ENCODE results near the gene DAP. TPM values are rescaled to one million over a fixed set of nuclear protein-coding genes. Genes with fewer than 3 reads are reported as not detected.

The DAP gene
- total and polyA plus RNA-seq, 10 of the 15 experiments (the other 5 are each of a cell fraction or from before 2014, with no cell fraction given), result 12.9 to 130 (median 49.9) TPM

DNA sequence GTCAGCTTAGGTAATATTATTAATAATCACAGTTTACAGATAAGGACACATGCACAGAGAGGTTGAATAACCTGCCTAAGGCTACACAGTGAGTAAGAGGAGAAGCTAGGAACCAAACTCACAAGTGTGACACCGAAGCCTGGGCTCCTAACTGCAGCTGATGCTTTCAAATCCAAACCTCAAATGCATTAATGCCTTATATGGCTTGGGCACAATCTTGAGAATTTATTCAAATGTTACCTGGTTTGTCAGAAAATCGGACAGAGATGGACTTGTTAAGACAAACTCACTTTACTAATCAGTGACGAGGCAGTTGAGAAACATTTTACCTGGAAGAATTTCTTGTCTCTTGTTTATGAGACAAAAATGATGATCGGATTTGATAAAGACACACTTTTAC is 54.7 kb downstream of the DAP start (continued):
- TF ChIP-seq TAF1 (IDR thresholded peaks at IDR 0.05; ENCODE audit: borderline replicate concordance, low read depth, low read length), result no peak
- TF ChIP-seq EZH2 (IDR thresholded peaks at IDR 0.05; ENCODE audit: borderline replicate concordance, control insufficient read depth, low read depth, low read length), result no peak
- TF ChIP-seq SUPT20H (IDR thresholded peaks at IDR 0.05; ENCODE audit: borderline replicate concordance, control insufficient read depth, low read depth, low read length), result no peak
- TF ChIP-seq RAD51 (IDR thresholded peaks at IDR 0.05), result no peak

DNA sequence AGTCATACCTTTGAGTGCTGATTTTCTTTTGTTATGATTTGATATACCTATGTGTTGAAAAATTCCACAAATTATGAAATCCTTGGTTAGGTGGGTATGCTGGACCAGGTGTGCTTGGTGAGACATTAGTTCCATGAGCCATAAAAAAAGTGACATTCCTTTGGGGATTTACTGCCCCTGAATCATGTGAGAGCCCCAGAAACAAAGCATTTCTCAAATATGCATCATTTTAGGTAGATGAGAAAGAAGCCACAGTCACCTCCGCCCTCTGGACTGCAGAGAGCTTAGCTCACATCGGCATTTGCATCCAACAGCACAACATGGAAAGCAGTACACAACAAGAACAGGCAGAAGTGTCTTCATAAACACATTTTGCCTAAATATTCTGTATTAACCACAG is 55.3 kb downstream of the DAP start:
- ATAC-seq (no peak), FAIRE-seq (no peak), DNase-seq (ENCODE audit: low read depth, low spot score) (no peak)
- Histone ChIP-seq H3K36me3 (ENCODE audit: control insufficient read depth in 2 of 2, insufficient read depth in 2 of 2, low read length in 1 of 2) (peaks cover 12% of the 10 kb centered on the region in 2 experiments), H2AFZ (ENCODE audit: control insufficient read depth, low read depth, low read length) (no peak overlapping the region), H3K9ac (ENCODE audit: control insufficient read depth, insufficient read depth, low read length) (no peak overlapping the region), H4K20me1 (ENCODE audit: control insufficient read depth, insufficient read depth) (no peaks in the 10 kb centered on the region; the same call in 1 of the 2 replicates), H3K27ac (ENCODE audit: control insufficient read depth, insufficient read depth) (no peak overlapping the region), H3K9me3 (replicated peaks; ENCODE audit: control insufficient read depth, insufficient read depth, low read length) (no peaks in the 10 kb centered on the region), H3K27me3 (replicated peaks in 1 of 2; ENCODE audit: control insufficient read depth in 2 of 2, insufficient read depth in 2 of 2, low read length in 1 of 2) (no peaks in the 10 kb centered on the region), H3K4me1 (ENCODE audit: control insufficient read depth, insufficient read depth, low read length) (peaks cover 21% of the 10 kb centered on the region), H3K79me2 (ENCODE audit: control insufficient read depth, insufficient read depth, low read length) (peaks cover 6% of the 10 kb centered on the region), H3K4me2 (ENCODE audit: control insufficient read depth, insufficient read depth) (no peak overlapping the region), H3K4me3 (no peak overlapping the region)
- ChIA-PET SMC1A (ENCODE audit: uncharacterized antibody, unreplicated experiment) (interaction anchor here (0.5 to 1.0 kb wide), 5 partner anchors 20 to 1538 kb away, joined by 3 to 4 read pairs (median 3); no protein-coding TSS in a partner anchor), CTCF (interaction anchor here (0.9 to 1.0 kb wide), 2 partner anchors 17 to 78 kb away, joined by 3 to 4 read pairs; no protein-coding TSS in a partner anchor), RAD21 (ENCODE audit: unreplicated experiment) (interaction anchor here (0.8 kb wide), 1 partner anchor 8 kb away, joined by 3 read pairs; no protein-coding TSS in a partner anchor), POLR2A (interaction anchor here (0.6 to 1.2 kb wide), 3 partner anchors 51 to 263 kb away, joined by 3 read pairs; no protein-coding TSS in a partner anchor)
- no TSS peak for BruUV-seq (replicated peaks)
- WGBS (ENCODE audit: insufficient coverage, insufficient replicate concordance, low lambda C conversion rate, missing lambda C conversion rate), result 100% methylated on average over 2 of the region's 2 CpGs
- in situ Hi-C loops (cut with MboI) (no loop called here), intact Hi-C loops (cut with micrococcal nuclease; ENCODE audit: unreplicated experiment) (no loop called here)
- no peak for TF ChIP-seq MYB (IDR thresholded peaks at IDR 0.05; ENCODE audit: borderline replicate concordance, low read depth, low read length)
- no peak for TF ChIP-seq TCF7 (IDR thresholded peaks at IDR 0.05; ENCODE audit: borderline replicate concordance)
- TF ChIP-seq, protein P1, sequence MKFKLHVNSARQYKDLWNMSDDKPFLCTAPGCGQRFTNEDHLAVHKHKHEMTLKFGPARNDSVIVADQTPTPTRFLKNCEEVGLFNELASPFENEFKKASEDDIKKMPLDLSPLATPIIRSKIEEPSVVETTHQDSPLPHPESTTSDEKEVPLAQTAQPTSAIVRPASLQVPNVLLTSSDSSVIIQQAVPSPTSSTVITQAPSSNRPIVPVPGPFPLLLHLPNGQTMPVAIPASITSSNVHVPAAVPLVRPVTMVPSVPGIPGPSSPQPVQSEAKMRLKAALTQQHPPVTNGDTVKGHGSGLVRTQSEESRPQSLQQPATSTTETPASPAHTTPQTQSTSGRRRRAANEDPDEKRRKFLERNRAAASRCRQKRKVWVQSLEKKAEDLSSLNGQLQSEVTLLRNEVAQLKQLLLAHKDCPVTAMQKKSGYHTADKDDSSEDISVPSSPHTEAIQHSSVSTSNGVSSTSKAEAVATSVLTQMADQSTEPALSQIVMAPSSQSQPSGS (IDR thresholded peaks at IDR 0.05; ENCODE audit: low read length), result no peak
- no peak for TF ChIP-seq TBL1XR1 (IDR thresholded peaks at IDR 0.05; ENCODE audit: low read depth, low read length)
- no peak for TF ChIP-seq POLR2AphosphoS5 (IDR thresholded peaks at IDR 0.05; ENCODE audit: low read length)
- no peak for TF ChIP-seq SIX5 (IDR thresholded peaks at IDR 0.05; ENCODE audit: low read depth, low read length, severe bottlenecking)
- no peak for TF ChIP-seq ZNF274 (IDR thresholded peaks at IDR 0.05; ENCODE audit: insufficient read depth, insufficient read length)
- no peak for TF ChIP-seq STAT1 (conservative IDR thresholded peaks at IDR 0.05)
- no peak for TF ChIP-seq RELA (IDR thresholded peaks at IDR 0.05; ENCODE audit: borderline replicate concordance, partially characterized antibody)
- no peak for TF ChIP-seq NR2C1 (IDR thresholded peaks at IDR 0.05)
- TF ChIP-seq, protein P2, sequence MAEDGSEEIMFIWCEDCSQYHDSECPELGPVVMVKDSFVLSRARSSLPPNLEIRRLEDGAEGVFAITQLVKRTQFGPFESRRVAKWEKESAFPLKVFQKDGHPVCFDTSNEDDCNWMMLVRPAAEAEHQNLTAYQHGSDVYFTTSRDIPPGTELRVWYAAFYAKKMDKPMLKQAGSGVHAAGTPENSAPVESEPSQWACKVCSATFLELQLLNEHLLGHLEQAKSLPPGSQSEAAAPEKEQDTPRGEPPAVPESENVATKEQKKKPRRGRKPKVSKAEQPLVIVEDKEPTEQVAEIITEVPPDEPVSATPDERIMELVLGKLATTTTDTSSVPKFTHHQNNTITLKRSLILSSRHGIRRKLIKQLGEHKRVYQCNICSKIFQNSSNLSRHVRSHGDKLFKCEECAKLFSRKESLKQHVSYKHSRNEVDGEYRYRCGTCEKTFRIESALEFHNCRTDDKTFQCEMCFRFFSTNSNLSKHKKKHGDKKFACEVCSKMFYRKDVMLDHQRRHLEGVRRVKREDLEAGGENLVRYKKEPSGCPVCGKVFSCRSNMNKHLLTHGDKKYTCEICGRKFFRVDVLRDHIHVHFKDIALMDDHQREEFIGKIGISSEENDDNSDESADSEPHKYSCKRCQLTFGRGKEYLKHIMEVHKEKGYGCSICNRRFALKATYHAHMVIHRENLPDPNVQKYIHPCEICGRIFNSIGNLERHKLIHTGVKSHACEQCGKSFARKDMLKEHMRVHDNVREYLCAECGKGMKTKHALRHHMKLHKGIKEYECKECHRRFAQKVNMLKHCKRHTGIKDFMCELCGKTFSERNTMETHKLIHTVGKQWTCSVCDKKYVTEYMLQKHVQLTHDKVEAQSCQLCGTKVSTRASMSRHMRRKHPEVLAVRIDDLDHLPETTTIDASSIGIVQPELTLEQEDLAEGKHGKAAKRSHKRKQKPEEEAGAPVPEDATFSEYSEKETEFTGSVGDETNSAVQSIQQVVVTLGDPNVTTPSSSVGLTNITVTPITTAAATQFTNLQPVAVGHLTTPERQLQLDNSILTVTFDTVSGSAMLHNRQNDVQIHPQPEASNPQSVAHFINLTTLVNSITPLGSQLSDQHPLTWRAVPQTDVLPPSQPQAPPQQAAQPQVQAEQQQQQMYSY (CRISPR knock-in tag; IDR thresholded peaks at IDR 0.05), result no peak
- TF ChIP-seq POLR2A (IDR thresholded peaks at IDR 0.05; ENCODE audit: low read depth, low read length), result no peak

Data from GM12878 (cell line).